DLD1 (cell line): Measurements from ENCODE around the gene PTPRZ1.

Experiments
- in situ Hi-C: cut with HindIII; loops from 2 replicates; pipeline ENCODE4 v1.10.0; 2017; ENCODE audit warnings: low sequenced_read_pairs

The PTPRZ1 gene

DNA sequence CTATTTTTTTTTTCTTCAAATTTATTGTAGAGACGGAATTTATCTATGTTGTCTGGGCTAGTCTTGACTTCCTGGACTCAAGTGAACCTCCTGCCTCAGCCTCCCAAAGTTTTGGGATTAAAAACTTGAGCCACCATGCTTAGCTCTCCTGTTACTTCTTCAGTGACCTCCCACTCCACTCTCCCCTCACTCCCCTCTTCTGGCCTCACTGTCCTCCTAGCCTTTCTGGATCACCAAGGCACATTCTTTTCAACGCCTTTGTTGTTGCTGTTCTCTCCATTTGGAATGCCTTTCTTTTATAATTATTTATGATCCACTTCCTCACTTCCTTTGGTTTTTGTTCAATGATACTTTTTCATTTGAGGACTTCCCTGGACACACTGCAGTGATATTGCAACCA, 17.9 kb downstream of the PTPRZ1 start:
- in situ Hi-C loops: no loop called here

DNA sequence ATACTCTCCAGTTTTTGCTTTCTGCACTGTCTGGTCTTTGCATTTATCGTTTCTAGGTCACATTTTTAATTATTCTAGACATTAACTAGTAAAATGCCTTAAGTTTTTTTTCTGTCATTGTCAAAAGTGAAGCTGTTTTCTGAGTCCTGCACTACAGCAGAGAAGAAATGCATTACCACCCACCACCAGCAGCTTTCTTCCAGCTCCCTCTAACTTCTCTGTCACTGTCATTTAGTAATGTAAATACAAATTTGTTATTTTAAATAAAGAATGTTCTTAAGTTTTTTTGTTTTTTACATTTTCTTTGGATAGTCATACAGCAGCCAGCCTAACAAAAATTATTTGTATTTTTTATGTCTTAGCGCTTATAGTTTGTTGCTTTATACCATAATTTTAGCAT, 18.8 kb downstream of the PTPRZ1 start:
- in situ Hi-C loops: no loop called here

DNA sequence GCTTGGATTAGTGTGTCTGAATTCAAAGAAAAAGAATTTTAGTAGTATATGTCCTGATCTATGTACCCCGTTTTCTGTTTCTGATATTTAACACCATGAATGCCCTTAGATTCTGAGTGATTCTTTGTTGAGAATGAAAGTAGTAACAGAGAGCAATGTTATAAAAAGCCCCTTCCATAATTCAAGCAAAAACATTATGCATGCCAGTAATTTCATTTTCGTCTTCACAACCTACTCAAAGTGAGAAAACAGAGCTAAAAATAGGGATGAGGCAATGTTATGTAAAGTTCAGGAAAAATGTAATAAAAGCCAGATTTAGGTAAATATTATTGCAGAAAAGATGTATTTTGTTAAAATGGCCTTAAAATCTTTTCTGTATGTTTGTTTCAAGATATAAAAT, 28.1 kb downstream of the PTPRZ1 start:
- in situ Hi-C loops: no loop called here

DNA sequence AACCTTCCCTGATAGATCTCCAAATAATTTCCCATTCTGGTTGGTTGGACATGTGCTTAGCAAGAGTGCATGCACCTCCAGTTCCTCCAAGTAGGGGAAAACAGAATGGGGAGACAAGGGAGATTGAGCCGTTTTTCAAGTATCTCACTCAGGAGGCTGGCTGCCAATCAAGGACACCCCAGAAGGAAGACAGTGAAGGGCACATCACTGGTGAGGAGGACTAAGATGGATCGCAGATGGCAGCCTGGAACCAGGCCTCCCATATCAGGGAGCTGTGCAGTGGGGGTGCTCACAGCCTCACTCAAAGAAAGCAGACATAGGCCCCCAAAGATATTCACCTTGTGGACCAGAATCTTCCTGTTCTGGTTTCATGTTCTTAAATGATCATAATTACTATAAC, 31.2 kb downstream of the PTPRZ1 start:
- in situ Hi-C loops: no loop called here

DNA sequence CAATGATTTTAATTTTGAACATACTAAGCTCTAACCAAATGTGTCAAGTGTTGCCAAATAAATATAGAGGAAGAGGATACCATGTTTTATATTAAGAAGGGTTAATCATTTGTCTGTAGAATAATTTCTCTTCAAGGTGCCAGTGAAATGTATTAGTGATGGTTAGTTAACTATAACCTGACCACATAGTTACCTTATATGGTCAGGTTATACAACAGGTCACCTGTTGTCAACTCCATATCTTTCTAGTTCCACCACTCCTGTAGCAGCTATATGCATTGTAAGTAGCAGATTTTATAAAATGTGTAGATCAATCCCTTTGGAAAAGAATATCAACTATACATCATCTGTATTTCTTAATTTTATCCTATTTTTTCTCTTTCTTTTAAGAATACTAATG, 35.1 kb downstream of the PTPRZ1 start:
- in situ Hi-C loops: no loop called here

DNA sequence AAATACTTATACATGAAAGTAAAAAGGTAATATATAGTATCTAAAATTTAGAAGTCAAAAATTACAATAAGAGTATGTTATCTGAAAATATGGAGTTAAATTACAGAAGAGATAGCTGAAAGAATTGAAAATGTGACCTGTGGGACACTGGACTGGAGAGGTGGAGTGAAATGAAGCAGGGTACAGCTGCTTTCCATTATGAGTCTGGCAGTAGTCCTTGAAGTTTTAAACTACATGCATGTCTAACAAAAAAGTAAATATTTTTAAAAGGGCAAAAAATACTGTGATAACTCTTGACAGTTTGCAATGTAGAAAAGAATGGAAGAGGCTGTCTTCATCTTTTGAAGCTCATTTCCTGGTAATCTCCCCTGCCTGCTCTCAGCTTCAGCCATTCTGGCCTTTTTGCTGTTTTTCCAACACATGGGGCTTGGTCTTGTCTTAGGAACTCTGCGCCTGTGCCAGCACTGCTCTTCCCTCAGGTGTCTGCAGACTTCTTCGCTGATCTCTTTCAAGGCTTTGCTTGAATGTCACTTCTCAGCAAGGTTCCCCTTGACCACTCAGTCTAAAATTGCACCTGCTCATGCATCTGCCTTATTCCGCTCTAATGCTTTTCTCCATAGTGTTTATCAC, 36.9 kb downstream of the PTPRZ1 start:
- in situ Hi-C loops: no loop called here

DNA sequence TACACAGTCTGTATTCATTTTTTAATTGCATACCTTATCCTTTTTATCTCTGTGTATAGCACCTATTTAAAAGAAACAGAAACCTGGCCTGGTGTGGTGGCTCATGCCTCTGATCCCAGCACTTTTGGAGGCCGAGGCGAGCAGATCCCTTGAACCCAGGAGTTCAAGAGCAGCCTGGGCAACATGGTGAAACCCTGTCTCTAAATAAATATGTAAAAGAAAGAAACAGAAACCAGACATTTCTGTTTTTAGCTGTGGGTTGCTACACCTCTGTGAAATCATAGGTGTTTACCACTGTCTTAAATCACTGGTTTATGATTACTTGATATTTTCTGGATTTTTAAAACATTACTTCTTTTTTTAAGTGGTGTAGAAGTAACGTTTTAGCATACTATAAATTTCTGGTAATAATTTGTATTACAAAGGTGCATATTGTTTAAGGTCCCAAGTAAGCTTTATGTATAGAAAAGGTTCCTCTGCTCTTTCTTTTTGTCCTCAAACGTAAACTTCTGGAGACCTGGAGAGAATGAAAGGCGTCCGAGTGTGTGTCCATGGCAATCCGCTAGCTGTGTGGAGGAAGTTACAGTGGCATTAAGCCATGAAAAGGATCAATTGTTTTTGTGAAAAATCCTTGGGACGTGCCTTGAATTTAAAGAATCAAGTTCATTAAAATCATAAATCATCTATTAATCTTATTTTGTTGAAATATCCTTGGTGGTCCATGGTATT, 41.1 kb downstream of the PTPRZ1 start:
- in situ Hi-C loops: no loop called here

DNA sequence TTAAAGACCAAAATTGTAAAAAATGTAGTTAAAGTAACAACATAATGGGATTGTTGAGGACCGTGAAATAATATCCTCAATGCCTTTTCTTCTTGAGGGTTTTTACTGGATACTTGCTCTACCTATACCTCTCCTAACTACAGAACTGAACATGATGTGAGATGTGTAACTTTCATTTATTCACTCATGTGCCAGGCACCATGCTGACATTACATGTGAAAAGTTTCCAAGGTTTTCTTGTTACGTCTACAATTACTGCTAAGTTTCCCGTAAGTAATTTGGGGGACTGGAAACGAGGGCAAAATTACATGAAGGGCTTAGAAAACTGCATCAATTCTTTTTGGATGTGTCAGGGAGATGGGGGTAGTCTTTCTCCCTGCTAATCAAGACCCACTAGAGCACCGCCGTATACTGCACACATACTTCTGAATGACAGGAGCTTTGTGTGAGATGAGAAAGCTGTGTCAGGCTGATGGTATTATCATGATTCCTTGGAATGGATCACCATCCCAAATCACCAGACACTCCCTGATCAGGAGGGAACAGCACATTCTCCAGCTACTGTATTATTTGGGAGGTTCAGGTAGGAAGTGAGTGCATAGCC, 41.8 kb downstream of the PTPRZ1 start:
- in situ Hi-C loops: no loop called here

DNA sequence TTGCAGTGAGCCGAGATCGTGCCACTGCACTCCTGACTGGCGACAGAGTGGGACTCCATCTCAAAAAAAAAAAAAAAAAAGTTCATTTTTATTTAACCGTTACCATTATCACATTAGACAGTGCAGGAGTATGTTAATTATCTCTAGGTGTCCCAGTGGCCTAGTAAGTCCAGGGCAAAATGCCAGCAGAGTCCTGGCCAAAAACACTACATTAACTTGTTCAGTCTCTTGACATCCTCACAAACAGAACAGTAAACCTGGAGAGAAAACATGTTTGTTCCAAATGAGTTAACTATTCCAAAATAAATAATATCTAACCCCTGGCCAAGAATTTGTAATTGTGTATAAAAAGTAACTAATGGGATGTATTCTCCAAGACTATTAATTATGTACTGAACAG, 43.2 kb downstream of the PTPRZ1 start:
- in situ Hi-C loops: no loop called here

DNA sequence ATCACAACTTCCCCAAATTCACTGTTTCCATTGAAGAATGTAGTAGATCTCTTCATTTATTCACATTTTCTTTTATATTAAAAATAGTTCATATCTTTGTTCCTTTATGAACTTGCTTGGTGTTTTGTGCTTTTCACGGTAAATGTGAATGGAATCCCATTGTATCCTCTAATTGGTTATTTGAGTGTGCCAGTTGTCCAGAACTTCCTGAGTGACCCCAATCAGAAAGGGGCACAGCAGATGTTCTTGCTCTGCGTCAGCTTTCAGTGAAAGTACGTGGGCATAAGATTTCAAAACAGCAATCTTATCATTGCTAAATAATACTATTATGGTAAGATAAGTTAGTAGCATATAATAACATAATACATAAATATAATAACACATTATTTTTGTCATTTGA, 47.0 kb downstream of the PTPRZ1 start:
- in situ Hi-C loops: no loop called here

DNA sequence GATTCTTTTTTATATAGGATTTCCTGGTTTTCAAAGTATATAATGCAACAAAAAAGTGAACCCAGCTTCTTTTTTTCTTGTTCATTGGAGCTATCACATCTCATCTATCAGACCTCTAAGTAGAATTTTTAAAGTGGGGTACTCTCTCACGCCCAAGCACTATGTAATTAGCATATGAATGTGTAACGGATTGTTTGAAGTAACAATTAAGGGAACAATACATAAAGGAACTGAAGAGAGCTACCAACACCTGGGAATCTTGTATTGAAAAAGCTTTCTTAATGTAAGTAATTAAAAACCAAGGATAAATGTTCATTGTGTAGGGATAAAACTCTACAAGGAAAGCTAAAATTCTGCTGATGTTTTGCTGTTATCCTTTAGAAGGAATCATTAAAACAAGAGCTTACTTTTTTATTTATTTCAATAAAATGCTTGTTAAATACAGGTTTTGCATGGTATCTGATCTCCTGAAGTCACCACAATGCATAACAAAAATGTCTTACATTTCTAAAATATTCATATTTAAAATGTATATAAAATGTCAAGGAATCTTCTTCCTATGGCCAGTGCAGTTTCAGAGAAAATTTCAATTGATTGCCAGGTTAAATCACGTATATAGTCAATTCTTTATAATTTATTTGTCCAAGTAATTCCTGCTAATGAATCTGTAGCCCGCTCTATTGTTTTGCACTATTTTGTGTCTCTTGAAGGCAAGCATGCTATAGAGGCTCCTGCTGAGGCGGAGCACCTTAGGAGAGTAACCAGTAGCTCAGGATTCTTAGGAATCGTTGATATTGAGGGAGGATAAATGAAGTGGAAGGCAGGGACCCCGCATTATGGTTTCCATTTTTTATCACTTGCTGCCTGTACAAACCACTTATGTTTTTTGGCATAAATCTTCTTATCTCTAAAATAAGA, 51.6 kb downstream of the PTPRZ1 start:
- in situ Hi-C loops: no loop called here

DNA sequence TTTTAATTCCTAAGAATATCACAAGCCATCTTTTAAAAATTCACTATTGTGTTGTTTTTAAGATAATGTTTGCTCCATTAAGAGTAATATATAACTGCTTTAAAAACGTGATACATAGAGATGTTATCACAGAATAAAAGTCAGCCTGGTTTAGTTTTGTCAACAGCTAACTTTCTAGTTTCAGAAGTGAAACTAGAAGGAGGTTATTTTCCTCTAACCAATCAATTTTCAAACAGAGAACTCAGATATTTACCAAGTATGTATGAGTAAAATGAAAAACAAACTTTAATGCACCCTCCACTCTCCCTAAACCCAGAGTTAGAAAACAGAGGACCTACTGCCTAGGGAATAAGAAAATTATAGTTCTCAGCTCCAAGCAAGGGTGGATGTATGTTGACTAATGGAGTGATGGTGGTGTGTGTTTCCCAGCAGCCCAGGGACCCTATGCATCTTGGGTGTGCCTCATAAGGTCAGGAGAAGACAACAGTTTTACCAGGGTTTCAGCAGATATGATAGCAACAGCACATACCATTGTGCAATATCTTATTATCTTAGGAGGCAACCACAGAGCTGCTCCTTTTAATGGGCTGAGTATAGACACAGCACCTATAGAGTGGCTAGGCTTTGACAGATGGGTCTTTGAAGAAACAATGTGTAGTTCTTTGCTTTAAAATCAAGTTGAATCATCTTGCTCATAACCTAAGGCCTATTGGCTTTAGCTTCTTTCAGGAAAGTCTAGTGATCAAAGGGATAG, 58.4 kb downstream of the PTPRZ1 start:
- in situ Hi-C loops: no loop called here

DNA sequence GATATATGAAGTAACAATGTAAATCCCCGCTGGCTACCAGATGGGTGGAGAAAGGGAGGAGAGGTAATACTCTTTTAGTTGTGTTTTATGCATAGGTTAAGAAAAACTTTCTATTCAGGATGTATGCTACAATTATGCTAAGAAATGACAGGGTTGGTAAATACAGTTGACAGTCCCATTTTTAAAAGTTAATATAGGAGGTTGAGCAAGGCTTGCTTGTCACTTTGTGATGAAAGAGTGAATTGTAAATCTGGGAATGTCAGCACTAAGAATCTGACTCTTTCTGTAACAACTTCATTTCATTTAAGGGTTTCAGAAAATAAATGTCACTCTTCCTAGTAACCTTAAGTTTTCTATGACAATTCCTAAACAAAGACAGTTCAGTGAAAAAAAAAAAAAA, 59.8 kb downstream of the PTPRZ1 start:
- in situ Hi-C loops: no loop called here

DNA sequence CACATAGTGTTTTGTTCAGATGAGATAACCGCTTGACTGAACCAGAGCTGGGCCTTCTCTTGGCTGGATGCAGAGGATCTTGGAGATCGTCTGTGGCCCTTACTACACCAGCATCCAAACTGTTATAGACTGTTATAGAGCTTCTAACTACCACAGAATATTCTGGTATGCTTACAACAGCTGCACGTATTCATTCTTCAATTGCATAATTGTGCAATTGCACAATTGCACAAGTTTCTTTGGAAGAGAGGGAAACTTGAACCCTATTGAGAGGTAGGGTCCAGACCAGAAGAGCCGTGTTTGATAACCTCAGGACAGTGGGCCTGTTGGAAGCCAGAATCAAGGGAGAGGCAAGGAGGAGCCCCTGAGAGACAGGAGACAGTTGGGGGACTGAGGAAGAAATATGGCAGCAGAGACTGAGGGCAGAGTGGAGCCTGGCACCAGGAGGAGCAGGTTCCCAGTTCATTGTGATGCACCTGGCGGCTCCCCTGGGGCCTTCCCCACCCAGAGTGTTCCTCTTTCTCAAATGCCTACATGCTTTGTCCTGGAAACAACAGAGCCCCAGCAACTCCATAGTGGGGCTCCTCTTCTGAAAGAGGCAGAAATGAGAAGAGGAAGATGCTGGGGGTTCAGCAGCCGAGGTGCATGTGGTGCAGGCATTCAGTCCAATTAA, 64.1 kb downstream of the PTPRZ1 start:
- in situ Hi-C loops: no loop called here

DNA sequence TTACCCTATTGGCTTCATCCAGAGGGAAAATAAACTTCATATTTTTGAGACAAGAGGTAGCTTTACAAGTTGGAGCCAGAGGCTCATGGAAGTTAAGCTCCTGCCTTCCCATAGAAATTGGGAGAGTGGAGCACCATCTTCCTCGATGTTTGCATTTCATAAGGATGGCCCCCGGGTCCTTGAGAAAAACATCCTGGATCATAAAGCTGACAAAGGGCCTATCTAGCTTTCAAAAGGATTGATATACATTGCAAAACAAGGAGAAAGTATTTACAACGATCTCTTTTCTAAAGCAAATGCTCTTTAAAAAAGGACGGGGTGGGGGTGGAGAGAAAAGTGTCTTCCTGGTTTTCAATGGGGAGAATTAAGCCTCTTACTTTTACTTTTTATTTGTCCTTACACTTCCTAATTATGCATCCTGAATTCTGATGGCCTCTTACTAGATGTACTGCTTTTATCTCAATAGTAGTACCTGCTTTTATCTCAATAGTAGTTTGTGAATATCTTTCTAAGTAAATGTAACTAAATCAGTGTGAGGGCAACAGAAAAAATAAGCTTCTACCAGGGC, 65.6 kb downstream of the PTPRZ1 start:
- in situ Hi-C loops: no loop called here

DNA sequence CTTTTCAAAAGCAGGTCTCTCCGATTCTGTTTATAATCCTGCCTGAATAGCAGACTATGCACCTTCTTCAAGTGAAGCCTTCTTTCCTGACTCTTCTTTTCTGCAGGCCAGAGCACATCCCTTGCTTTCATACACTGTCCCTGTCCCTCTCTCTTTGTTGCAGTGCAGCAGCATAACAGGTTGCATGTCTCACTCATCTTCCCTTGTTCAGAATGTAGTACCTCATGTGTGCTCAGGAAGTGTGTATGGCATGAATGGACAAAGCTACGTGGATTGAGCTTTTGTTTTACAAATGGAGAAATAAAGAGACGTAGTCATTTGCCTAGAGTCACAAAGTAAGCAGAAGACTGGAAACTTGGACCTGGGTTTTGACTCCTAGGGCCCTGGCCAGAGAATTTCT, 68.0 kb downstream of the PTPRZ1 start:
- in situ Hi-C loops: no loop called here

DNA sequence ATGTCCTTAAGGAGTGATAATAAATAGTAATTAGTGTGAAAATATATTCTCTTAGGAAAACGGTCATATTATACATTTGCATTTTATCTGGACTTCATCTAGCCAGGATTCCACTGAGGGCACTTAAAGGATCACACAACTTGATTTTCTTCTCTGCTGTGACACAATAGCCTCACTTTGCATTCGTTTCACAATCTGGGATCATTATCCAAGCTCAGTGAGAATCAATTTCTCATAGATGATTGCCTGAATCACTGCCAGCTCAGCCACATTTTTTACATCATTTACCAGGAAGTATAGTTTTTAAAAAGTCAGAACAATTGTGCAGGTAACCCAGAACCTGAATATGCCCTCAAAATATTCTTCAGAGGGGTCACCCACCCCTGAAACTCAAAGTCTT, 68.9 kb downstream of the PTPRZ1 start:
- in situ Hi-C loops: no loop called here

DNA sequence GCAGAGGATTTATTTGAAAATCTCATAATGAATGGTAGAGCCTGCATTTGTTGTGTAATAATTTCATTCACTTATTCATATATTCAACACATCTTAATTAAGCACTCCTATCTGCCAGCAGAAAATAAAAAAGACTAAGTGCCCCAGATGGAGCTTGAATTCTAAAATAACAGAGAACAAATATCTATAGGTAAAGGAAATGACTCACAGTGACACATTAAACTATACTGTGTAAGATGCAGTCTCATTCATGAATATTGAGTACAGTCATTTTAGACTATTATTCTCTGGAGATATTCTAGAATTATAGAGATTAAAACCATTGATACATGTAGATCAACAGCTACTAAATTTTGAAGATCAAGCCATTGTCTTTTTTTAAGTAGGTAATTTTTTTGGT, 72.1 kb downstream of the PTPRZ1 start:
- in situ Hi-C loops: no loop called here

DNA sequence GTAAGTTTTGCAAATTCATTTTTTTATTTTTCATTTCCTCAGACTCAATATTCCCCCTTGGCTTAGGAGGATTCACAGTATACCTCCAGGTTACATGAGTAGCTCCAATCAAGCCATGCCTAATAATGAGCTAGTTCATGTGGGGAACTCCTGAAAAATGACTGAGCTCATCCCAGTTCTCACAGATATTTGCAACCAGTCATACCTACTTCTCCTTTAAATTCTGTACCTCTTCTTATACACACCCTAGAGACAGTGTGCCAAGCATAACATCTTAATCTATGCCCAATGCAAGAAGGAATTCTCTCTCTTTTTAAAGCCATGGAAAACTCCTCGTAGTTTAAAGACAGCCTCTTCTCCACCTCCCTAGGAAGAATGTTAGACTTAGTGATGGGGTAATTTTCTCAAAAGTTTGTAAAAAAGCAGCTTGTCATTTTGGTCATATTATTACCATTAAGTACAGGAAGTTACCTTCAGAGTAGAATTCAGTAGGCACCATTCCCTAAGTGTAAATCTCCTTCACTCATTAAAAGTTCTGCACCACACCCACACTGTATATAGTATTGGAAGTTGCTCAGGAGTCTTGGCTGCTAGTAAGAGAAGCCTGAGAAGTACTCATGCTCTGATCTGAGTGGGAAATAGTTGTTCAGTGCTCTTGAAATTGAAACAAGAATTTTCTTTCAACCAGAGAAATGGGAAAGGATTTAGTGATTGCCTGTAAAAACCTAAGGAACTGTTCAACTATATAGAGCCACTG, 72.7 kb downstream of the PTPRZ1 start:
- in situ Hi-C loops: no loop called here
